NCI-H187 treated with DMSO at 0.1 percent for 48 hours (cell line): Measurements from ENCODE around the gene VPS8.

Source experiments
- DNase-seq: peaks from one replicate; lab custom pipeline; 2025; lab: John Stamatoyannopoulos, UW

Gene VPS8

GRCh38 chr3:184784731-184785500 is 27.1 kb upstream of the VPS8 start:
- DNase-seq, result no peak

GRCh38 chr3:184785890-184786279 is 26.1 kb upstream of the VPS8 start:
- DNase-seq, result no peak

- DNase-seq, result no peak
Observed at GRCh38 chr3:184786280-184786941, 25.6 kb upstream of the VPS8 start.

- DNase-seq, result no peak
Observed at GRCh38 chr3:184788751-184789150, 23.2 kb upstream of the VPS8 start.

GRCh38 chr3:184789314-184789998 is 22.5 kb upstream of the VPS8 start:
- DNase-seq, result no peak

GRCh38 chr3:184791171-184791570 is 20.8 kb upstream of the VPS8 start:
- DNase-seq, result no peak

- DNase-seq, result no peak
Observed at GRCh38 chr3:184795522-184796190, 16.3 kb upstream of the VPS8 start.

GRCh38 chr3:184796551-184796950 is 15.4 kb upstream of the VPS8 start:
- DNase-seq, result no peak

- DNase-seq, result no peak
Observed at GRCh38 chr3:184796954-184797353, 15.0 kb upstream of the VPS8 start.

- DNase-seq, result no peak
Observed at GRCh38 chr3:184798120-184798519, 13.8 kb upstream of the VPS8 start.

- no peak for DNase-seq
Observed at GRCh38 chr3:184800349-184800930, 11.5 kb upstream of the VPS8 start.

GRCh38 chr3:184801241-184801785 is 10.7 kb upstream of the VPS8 start:
- DNase-seq, result no peak

GRCh38 chr3:184802150-184802549 is 9.8 kb upstream of the VPS8 start:
- no peak for DNase-seq

- DNase-seq, result no peak
Observed at GRCh38 chr3:184804801-184805200, 7.2 kb upstream of the VPS8 start.

GRCh38 chr3:184805351-184806038 is 6.5 kb upstream of the VPS8 start:
- DNase-seq, result no peak

GRCh38 chr3:184806567-184807271 is 5.2 kb upstream of the VPS8 start:
- DNase-seq, result no peak

- no peak for DNase-seq
Observed at GRCh38 chr3:184807549-184807948, 4.4 kb upstream of the VPS8 start.

GRCh38 chr3:184808021-184808420 is 3.9 kb upstream of the VPS8 start:
- DNase-seq, result no peak

- no peak for DNase-seq
Observed at GRCh38 chr3:184810146-184810545, 1.8 kb upstream of the VPS8 start.

- no peak for DNase-seq
Observed at GRCh38 chr3:184811034-184811433, 932 bp upstream of the VPS8 start.

- DNase-seq, result no peak
Observed at GRCh38 chr3:184811663-184811998, 335 bp upstream of the VPS8 start.
